ENCODE measurements around the gene C19orf38. TPM values are rescaled to one million over a fixed set of nuclear protein-coding genes. Genes with fewer than 3 reads are reported as not detected.

C19orf38 gene
- total and polyA plus RNA-seq, 9 of the 15 experiments (the other 6 are each of a cell fraction or from before 2014, with no cell fraction given), result 0.14 to 0.18 TPM; not detected in 7

- FAIRE-seq (peak; percentile 44), DNase-seq (ENCODE audit: extremely low read depth in 1 of 4, low spot score in 3 of 4) (no peak), ATAC-seq (no peak)
- Histone ChIP-seq H3K9me1 (ENCODE audit: control insufficient read depth, insufficient read depth, low read length) (no peaks in the 10 kb centered on the region), H4K20me1 (replicated peaks; ENCODE audit: control insufficient read depth, insufficient read depth, low read length) (no peaks in the 10 kb centered on the region), H3K4me1 (replicated peaks in 1 of 2; ENCODE audit: control insufficient read depth in 2 of 2, insufficient read depth in 2 of 2, low read length in 2 of 2) (peaks cover 17 to 18% of the 10 kb centered on the region in 2 experiments), H3K27ac (ENCODE audit: extremely low read depth, low read depth, low read length) (no peak overlapping the region; the same call in 2 of the 3 replicates), H3K36me3 (ENCODE audit: control insufficient read depth, insufficient read depth, low read length) (peaks cover 65% of the 10 kb centered on the region), H3K27me3 (ENCODE audit: control insufficient read depth in 2 of 2, insufficient read depth in 2 of 2, low read length in 2 of 2) (no peaks in the 10 kb centered on the region), H3K4me3 (no peak overlapping the region), H3K9ac (ENCODE audit: insufficient read depth in 1 of 2, low read depth in 2 of 2, low read length in 2 of 2) (no peak overlapping the region), H3K9me3 (replicated peaks; ENCODE audit: control insufficient read depth, insufficient read depth, low read depth, low read length) (no peaks in the 10 kb centered on the region; the same call in 1 of the 2 replicates), H3K4me2 (ENCODE audit: insufficient read depth, low read length) (no peak overlapping the region), H2AFZ (ENCODE audit: low read depth, low read length) (no peak overlapping the region), H3K79me2 (ENCODE audit: control insufficient read depth, insufficient read depth, low read length) (no peaks in the 10 kb centered on the region)
- WGBS (ENCODE audit: insufficient coverage, low coverage, missing lambda C conversion rate), result 91% methylated on average over 9 of the region's 11 CpGs
- ChIA-PET CTCF (ENCODE audit: low intra/inter-chr PET ratio) (no interaction called here), POLR2A (interaction anchor here (0.6 to 2.4 kb wide), 2 partner anchors 10 to 11 kb away, joined by 3 to 6 read pairs; no protein-coding TSS in a partner anchor)
- BruUV-seq (replicated peaks), result TSS peak; percentile 24
- intact Hi-C loops (cut with micrococcal nuclease), result no loop called here
- in situ Hi-C loops (cut with MboI), result no loop called here
- TF ChIP-seq E2F6 (IDR thresholded peaks at IDR 0.05; ENCODE audit: borderline replicate concordance in 1 of 2, extremely low read depth in 1 of 2, insufficient read depth in 1 of 2, insufficient read length in 1 of 2, low read depth in 1 of 2, low read length in 1 of 2, poor library complexity in 1 of 2, severe bottlenecking in 1 of 2) (no peak), CEBPB (tag; IDR thresholded peaks at IDR 0.05) (peak; percentile 59)
Measured at GRCh38 chr19:10805065-10805757, 43.0 kb upstream of the C19orf38 start.

All from K562 (cell line).